ENCODE measurements around the gene NR2C2. TPM values are rescaled to one million over a fixed set of nuclear protein-coding genes. Genes with fewer than 3 reads are reported as not detected.
A peak's percentile ranks its signal among the peaks of the same experiment; 100 is the strongest.

NR2C2 gene
- total RNA-seq, 1 experiment from 2014 or later: 38.5 TPM

DNA sequence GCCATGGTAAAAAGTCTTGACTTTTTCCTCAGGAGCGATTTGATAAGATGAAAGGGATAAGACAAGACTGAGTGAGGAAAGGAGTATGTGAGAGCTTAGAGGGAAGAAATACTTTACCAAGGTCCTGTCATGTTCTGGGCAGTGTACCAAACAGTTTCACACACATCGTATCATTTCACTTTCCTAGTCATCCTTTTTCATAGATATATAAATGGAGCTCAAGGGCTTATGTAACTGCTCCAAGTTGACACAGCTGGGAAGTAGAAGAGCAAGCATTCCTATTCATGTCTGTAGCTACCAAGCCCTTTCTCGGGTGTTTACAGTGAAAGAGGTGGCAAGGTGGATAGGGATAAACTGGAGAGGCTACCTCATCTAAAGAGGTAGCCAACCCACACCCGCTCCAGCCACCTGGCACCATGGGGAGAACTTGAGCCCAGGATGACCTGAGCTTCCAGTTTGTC lies 60.3 kb downstream of the NR2C2 start:
- no peak overlapping the region for H3K56ac ChIP-seq (ENCODE audit: insufficient read length, low read depth, low read length)
- no peak overlapping the region for H2BK15ac ChIP-seq (ENCODE audit: low read depth, low read length)
- no peak overlapping the region for H2BK12ac ChIP-seq (ENCODE audit: insufficient read length, low read depth, low read length)
- no peak overlapping the region for H3K4me2 ChIP-seq (ENCODE audit: insufficient read depth, insufficient read length, low read length)
- DNase-seq: no peak
- H3K23ac ChIP-seq (ENCODE audit: insufficient read length, low read depth, low read length): no peak overlapping the region
- H3K4me1 ChIP-seq (ENCODE audit: insufficient read depth, low read length): no peaks in the 10 kb centered on the region
- no peak overlapping the region for H4K5ac ChIP-seq (ENCODE audit: insufficient read length, low read depth, low read length)
- H3K9me3 ChIP-seq (ENCODE audit: control insufficient read depth, low read depth, low read length): no peaks in the 10 kb centered on the region
- H2BK5ac ChIP-seq (ENCODE audit: insufficient read length, low read length): no peak overlapping the region
- Mint-ChIP-seq H3K4me1 (peaks cover 5 to 10% of the 10 kb centered on the region in 2 experiments), H3K27me3 (ENCODE audit: low read depth) (no peaks in the 10 kb centered on the region), H3K9me3 (no peaks in the 10 kb centered on the region), H3K4me3 (no peak overlapping the region), H3K36me3 (ENCODE audit: insufficient read depth in 1 of 3, low read depth in 3 of 3) (peaks cover 7 to 48% (median 34%) of the 10 kb centered on the region in 3 experiments; a peak in 6 of 7 replicates), H3K27ac (0 out of 7 replicates have a peak overlapping the region, but pooled peaks of 1 of the 3 experiments have one; percentile 35)
- no peaks in the 10 kb centered on the region for H3K23me2 ChIP-seq (ENCODE audit: insufficient read length, low read depth, low read length, poor library complexity, severe bottlenecking)
- peaks cover 2% of the 10 kb centered on the region; the same call in 1 of the 2 replicates for H3K79me2 ChIP-seq (ENCODE audit: insufficient read depth, low read length)
- no peak overlapping the region for H2BK20ac ChIP-seq (ENCODE audit: low read depth, low read length, poor library complexity, severe bottlenecking)
- H3K27me3 ChIP-seq (ENCODE audit: insufficient read depth, low read length): no peaks in the 10 kb centered on the region
- H3K27ac ChIP-seq (ENCODE audit: insufficient read length, low read depth, low read length): no peak overlapping the region
- no peak overlapping the region for H3K18ac ChIP-seq (ENCODE audit: insufficient read length, low read depth, low read length)
- H4K8ac ChIP-seq (replicated peaks; ENCODE audit: insufficient read length, low read depth, low read length): no peak overlapping the region
- no peak overlapping the region for H4K91ac ChIP-seq (ENCODE audit: insufficient read length, low read depth, low read length)
- H3K79me1 ChIP-seq (ENCODE audit: insufficient read depth, low read depth, low read length, poor library complexity, severe bottlenecking): peaks cover 3% of the 10 kb centered on the region
- no peak overlapping the region for H3K14ac ChIP-seq (ENCODE audit: insufficient read depth, low read length)
- no peak overlapping the region for H3T11ph ChIP-seq (ENCODE audit: low read length)
- H2BK120ac ChIP-seq (ENCODE audit: low read depth, low read length, poor library complexity, severe bottlenecking): no peak overlapping the region
- H3K9ac ChIP-seq (ENCODE audit: extremely low read depth, insufficient read length, low read length): no peak overlapping the region
- H3K4ac ChIP-seq (ENCODE audit: low read depth, low read length): no peak overlapping the region
- TF ChIP-seq, protein P1, sequence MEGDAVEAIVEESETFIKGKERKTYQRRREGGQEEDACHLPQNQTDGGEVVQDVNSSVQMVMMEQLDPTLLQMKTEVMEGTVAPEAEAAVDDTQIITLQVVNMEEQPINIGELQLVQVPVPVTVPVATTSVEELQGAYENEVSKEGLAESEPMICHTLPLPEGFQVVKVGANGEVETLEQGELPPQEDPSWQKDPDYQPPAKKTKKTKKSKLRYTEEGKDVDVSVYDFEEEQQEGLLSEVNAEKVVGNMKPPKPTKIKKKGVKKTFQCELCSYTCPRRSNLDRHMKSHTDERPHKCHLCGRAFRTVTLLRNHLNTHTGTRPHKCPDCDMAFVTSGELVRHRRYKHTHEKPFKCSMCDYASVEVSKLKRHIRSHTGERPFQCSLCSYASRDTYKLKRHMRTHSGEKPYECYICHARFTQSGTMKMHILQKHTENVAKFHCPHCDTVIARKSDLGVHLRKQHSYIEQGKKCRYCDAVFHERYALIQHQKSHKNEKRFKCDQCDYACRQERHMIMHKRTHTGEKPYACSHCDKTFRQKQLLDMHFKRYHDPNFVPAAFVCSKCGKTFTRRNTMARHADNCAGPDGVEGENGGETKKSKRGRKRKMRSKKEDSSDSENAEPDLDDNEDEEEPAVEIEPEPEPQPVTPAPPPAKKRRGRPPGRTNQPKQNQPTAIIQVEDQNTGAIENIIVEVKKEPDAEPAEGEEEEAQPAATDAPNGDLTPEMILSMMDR (conservative IDR thresholded peaks at IDR 0.05): no peak
- no CpG with 5 or more reads among the region's 4 CpGs for WGBS (ENCODE audit: extremely low coverage, insufficient read length, low lambda C conversion rate)
- H4K20me1 ChIP-seq (ENCODE audit: control insufficient read depth, insufficient read depth, insufficient read length): no peaks in the 10 kb centered on the region
- H2AFZ ChIP-seq (ENCODE audit: low read length): no peak overlapping the region
- H2AK5ac ChIP-seq (ENCODE audit: insufficient read length, low read length): no peak overlapping the region

Measured in H9 (cell line).